ENCODE measurements around the gene HDDC3.

- no peak for TF ChIP-seq POLR2A (IDR thresholded peaks at IDR 0.05; ENCODE audit: low read depth, low read length)
- TF ChIP-seq CTCF (IDR thresholded peaks at IDR 0.05; ENCODE audit: extremely low read depth in 1 of 2, insufficient read depth in 1 of 2, low read depth in 1 of 2, low read length in 2 of 2): no peak
- no peak for TF ChIP-seq EZH2 (IDR thresholded peaks at IDR 0.05; ENCODE audit: borderline replicate concordance, low read depth, low read length, severe bottlenecking)
Measured at GRCh38 chr15:90981681-90982080, 49.3 kb upstream of the HDDC3 start.
